Measurements from ENCODE around the gene MX2. TPM values are rescaled to one million over a fixed set of nuclear protein-coding genes. Genes with fewer than 3 reads are reported as not detected.
"Not testable (repeated sequence)": the region's sequence is repeated elsewhere in the genome, so short reads cannot be mapped to it uniquely, and the experiment has no call there.

Gene MX2, protein sequence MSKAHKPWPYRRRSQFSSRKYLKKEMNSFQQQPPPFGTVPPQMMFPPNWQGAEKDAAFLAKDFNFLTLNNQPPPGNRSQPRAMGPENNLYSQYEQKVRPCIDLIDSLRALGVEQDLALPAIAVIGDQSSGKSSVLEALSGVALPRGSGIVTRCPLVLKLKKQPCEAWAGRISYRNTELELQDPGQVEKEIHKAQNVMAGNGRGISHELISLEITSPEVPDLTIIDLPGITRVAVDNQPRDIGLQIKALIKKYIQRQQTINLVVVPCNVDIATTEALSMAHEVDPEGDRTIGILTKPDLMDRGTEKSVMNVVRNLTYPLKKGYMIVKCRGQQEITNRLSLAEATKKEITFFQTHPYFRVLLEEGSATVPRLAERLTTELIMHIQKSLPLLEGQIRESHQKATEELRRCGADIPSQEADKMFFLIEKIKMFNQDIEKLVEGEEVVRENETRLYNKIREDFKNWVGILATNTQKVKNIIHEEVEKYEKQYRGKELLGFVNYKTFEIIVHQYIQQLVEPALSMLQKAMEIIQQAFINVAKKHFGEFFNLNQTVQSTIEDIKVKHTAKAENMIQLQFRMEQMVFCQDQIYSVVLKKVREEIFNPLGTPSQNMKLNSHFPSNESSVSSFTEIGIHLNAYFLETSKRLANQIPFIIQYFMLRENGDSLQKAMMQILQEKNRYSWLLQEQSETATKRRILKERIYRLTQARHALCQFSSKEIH
- total RNA-seq: 1 to 10 TPM; 3.8 TPM
- long read RNA-seq, partial matches to known transcripts: 2 of 3 reads
- long read RNA-seq, other reads (novel, unspliced or antisense): 1 of 3 reads

DNA sequence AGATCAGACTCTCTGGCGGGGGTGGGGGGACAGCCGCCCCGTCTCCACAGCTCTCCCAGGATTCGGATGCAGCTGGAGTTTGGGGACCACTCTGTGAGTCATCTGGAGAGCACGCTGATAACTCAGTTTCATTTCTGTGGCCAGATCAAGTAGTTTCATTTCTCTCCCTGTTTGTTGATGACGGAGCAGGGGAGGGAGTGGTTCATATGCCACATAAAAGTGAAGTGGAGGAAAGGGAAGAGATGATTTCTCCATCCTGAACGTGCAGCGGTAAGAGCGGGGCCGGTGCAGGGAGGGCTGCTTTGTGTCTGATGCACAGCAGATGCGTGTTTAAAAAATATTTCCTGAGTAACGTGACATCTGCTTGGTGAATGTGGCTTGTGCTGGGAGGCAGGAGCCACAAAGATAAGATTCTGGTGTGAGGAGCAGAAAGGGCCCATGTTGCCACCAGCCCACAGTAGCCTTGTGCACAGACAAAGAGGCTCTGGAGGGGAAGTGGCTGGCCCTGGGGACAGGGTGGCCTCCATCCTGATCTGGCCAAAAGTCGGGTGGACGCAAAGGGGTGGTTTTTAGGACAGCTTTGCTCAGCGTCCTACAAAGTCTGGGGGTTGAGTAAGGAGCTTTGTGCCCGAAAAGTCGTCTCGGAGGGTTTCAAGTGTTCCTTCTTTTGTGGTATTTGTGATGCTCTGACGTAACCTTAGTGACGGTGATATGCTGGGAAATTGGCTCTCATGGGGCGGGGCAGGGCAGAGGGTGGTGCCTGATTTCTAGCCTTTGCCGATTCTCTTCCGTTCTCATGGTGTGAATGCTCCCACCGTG is at the start of gene MX2:
TSS of gene MX2 (plus strand) at position 242 of the 819 bp plus-strand sequence. CDS start 14,880 bp downstream, outside the sequence.
- intact Hi-C loops (cut with DNase I, micrococcal nuclease): no loop called here
- ATAC-seq: peak; percentile 62
- DNase-seq: peak; percentile 59 to 67

DNA sequence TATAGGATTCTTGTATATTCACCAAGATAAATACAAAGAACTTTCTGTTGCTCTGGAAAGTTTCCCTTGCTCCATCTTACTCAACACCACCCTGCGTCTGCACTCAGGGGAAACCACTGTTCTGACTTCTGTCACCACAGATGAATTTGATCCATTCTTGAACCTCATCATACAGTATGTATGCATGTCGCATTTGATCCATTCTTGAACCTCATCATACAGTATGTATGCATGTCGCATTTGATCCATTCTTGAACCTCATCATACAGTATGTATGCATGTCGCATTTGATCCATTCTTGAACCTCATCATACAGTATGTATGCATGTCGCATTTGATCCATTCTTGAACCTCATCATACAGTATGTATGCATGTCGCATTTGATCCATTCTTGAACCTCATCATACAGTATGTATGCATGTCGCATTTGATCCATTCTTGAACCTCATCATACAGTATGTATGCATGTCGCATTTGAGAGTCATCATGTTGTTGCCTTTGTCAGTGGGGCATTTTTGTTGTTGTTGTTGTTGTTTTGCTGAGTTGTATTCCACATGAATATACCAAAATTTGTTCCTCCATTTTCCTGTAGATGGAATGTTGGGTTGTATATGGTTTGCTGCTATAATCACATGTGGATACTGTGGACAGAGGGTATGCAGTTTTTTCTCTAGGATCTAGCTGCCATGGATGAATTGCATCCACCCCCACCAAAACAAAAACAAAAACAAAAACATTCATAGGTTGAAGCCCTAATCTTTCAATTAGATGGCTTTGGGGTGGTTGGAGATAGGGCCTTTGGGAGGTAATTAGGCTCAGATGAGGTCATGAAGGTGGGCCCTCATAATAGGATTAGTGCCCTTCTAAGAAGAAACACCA is 48.3 kb upstream of the MX2 start:
- DNase-seq; intact Hi-C loops (cut with DNase I, micrococcal nuclease); ATAC-seq: not testable (repeated sequence)

DNA sequence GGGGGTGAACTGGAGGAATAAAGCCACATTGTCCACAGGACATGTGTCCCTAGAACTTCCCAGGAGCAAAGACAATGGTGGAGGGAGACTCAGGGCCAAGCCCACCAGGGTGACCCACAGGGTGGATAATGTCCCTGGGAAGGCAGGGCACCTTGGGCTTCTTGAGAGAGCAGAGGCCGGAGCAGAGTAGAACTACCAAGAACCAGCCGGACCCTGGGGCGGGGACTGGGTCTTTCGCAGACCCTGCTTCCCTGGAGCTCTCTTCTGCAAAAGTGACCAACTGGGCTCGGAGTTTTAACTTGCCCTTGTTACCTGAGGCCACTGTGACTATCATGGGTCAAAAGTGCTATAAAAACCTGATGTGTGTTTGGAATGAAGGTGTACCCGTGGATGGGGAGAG is 46.1 kb upstream of the MX2 start:
- intact Hi-C loops (cut with DNase I, micrococcal nuclease): no loop called here
- ATAC-seq (no peak), DNase-seq (no peak)

DNA sequence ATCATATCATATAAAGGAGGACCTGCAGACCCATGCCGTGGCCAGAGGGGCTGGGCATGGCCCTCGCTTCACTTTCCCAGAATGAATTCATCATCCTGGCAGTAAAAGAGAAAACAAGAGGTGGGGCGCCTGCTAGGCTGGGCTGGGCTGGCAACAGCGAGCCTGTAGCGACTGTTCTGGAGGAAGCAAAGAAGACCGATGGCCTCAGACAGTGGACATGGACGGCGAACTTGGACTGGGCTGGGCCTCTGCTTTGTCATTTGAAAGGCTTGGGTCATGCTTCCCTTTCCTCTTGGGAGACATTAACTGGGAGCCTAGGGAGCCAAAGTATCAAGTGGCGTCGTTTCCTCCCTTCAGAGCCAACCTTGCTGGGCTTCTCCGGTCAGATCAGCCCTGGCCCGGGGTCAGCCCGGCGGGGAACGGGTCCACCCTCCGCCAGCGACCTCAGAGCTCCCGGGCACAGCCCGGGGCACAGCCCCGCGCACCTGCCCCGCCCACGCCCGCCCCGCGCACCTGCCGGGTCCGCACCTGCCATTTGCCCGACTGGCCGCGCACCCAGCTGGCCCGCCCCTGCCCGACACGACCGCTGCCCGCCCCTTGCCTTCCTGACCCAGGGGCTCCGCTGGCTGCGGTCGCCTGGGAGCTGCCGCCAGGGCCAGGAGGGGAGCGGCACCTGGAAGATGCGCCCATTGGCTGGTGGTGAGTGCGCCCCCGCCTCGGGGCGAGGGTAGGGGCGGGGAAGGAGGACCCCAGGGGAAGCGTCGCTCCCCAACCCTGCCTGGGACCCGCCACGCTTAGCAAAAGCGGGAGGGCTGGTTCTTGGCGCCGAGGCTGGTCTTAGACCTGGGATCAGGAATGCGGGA is 45.4 kb upstream of the MX2 start, which contains the start of gene FAM3B:
TSS of gene FAM3B (plus strand) at position 602 of the 863 bp plus-strand sequence. CDS start at position 681, 79 bp downstream.
- DNase-seq: peak in 1 of 2 donors; percentile 37
- intact Hi-C loops (cut with DNase I, micrococcal nuclease): no loop called here
- peak; percentile 59 for ATAC-seq

DNA sequence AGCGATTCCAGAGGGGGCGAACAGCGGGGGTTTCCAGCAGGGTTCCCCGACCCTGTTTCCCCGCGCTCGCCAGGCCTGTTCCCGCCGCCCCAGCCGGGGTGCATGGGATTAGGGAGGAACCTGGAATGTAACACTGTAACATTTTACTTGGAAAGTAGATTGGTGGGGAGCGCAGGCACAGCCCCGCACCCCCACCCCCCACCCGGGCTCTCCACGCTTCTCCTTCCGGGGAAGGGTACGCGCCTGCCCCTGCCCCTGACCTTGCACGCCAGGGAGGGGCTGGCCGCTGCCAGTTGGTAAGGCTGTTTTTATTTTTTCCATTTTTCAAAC is 44.8 kb upstream of the MX2 start:
- no peak for DNase-seq
- no peak for ATAC-seq
- intact Hi-C loops (cut with DNase I, micrococcal nuclease): no loop called here

DNA sequence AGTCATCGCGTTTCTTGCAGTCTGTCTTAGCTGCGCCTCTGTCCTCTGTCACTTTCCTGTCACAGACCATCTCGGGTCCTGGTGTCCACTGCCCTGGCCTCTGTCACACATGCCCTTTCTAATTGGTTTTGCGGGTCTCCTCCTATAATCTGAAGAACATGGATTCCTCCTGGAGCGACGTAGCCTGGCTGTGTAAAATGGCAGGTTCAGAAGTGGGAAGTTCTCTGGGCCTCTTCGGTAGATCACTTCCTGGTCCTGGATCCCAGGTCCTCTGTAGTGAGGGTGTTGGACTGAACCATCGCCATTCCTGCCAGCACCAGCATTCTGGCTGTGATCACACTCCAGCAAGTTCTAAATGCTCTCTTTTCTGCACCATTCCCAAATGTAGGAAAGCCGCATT is 44.4 kb upstream of the MX2 start:
- DNase-seq: no peak
- intact Hi-C loops (cut with DNase I, micrococcal nuclease): no loop called here
- no peak for ATAC-seq

DNA sequence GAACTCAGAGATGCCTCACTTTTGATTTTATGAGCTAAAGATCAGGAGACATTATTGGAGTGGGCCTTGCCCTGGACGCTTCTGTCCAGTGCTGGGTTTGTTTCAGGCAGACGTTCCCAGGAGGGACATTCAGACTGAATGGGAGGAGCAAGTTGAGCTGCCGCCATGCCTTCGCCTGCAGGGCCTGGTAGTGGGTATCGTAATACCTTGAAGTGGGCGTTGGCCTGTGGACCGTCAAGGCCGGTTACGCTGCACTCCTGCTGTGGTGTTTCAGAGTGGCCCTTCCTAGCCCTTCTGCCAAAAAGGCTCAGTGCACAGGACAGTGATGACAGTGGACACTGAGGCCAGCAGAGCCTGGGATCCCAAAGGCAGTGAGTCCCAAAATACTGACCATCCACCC is 43.6 kb upstream of the MX2 start:
- intact Hi-C loops (cut with DNase I, micrococcal nuclease): no loop called here
- DNase-seq (no peak), ATAC-seq (no peak)

DNA sequence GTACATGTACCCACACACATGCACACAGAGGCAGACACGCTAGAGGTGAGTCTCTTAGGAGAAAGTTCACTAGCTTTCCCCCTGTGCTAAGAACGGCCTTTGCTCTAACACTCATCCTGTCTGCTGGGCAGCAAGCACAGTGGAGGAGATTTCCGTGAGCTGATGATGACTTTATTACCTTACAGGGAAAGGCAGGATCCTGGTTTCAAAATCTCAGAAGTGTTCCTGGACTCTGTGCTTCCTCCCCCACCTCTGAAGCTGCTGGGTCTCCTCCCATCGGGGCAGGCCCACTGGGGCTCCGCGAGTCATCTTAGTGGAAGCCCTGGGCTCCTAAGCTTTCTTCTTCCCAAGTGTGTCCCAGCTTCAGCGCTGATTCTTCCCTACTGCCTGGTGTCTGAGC is 42.6 kb upstream of the MX2 start:
- DNase-seq (no peak), ATAC-seq (peak; percentile 88)
- intact Hi-C loops (cut with DNase I, micrococcal nuclease): no loop called here

DNA sequence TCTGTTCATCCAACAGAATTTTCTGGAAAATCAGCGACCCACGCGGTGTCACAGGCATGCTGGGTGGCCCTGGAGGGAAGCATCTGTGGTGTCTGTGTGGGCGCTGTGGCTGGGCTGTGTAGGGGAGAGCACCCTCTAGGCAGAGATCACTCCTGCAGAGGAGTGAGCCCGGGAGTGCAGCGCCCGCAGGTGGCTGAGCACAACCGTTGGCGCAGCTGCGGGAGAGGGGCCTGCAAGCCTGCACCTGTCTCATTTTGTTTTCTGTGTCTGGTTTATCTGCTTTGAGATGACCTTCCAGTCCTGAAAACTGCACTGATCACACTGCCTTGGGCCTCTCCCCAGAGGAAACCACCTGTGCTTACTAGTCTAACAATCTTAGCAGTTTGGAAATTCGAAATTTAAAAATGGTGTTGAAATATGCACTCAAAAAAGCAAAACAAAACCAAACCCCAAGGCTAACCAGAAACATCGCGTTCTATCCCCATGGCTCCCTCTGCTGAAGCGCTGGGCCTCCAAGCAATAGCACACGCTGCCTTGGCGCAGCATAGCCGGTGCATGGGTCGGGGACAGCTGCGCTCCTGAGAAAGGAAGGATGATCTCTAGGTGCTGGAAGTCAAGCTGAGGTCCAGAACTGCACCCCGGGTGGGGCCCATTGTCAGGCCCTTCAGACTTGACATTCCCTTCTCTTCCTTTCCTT is 40.5 kb upstream of the MX2 start:
- no peak for ATAC-seq
- DNase-seq: no peak
- intact Hi-C loops (cut with DNase I, micrococcal nuclease): no loop called here

DNA sequence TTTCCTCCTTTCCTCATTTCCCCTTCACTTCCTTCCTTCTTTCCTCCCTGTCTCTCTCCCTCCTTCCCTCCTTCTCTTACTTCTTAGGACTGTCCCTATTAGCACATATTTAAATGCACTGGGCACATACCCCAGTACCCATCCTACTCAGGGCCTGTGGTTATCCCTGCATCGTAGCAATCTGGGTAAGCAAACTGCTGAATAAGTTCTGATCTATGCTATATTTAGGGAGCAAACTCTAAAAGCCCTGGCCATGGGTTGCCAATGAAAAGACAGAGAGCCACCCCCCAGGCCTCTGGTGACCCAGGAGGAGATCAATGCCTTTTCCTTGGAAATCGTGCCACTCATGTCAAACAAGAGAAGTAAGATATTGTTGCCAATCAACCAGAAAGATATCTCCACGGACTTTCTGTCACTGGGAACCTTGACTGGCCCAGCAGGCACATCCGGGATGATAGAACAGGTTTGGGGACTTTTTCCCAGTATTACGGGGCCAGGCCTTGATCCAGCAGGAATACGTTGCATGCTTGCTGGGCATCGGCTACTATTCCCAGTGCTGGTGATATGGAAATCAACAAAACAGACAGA is 39.8 kb upstream of the MX2 start:
- ATAC-seq (no peak), DNase-seq (no peak)
- intact Hi-C loops (cut with DNase I, micrococcal nuclease): no loop called here

DNA sequence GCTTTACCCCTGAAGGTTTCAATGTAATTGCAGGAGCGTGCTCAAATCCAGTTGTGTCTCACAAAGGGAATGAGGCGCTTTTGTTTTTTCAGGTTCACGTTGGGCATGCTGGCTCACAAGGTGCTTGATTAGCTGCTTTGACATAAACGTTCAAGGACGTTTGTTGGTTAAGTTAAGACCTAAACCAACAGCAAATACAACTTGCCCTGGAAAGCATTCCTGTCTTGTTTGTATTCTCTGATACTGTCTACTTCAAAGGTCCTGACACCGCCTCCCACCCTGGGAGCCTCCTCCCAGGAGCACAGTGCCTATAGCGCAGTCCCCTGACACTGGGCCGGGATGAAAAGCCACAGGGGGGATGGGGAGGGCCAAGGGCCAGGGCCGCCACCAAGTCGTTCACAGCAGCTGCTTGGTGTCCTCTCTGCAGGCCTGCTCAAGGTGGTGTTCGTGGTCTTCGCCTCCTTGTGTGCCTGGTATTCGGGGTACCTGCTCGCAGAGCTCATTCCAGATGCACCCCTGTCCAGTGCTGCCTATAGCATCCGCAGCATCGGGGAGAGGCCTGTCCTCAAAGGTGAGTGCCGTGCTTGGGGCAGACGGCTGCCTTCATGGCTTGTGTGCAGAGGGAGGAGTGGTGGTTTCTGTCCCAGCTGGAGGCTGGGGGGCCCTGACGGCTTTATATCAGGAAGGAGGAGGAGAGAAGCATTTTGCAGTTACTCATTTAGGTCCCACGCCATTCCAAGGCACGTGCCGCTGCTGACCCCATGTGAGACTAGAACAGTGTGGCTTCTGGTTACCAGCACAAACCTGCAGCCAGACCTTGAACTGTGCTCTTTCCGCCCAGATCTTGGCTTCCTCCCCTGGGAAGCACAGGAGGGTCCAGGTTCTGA is 39.1 kb upstream of the MX2 start:
- intact Hi-C loops (cut with DNase I, micrococcal nuclease): no loop called here
- ATAC-seq (no peak), DNase-seq (no peak)

DNA sequence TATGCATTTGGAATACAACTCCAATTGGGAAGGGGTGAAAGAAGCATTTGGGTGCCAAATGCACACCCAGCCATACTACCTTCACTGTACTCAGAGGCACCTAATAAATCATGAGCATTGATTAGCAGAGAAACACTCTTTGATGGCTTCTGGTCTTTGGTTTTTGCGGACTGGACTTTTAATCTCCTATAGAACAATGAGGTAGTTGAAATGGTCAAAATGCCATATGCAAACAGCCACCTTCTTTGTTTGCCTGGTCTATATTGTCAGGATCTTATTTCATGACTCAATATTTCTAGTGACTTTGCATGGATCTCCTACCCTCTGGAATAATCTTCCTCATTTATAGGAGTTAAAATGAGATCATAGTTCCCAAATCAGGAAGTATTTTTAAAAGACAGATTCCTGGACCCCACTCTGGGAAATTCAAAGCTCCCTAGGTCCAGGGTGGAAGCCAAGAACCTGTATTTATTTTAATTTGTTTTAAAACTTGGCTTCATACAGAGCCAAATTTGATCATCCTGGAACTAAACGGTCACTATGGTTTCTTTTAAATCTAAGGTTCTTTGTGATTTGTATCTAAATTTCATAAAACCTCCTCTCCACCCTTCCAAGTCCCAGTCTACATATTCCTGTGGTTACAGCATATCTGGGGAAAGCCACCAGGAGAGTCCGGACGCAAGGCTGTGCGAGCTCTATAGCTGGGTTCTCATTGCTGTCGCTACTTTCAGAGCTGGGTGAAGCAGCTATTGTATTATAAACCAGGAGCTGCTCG is 36.5 kb upstream of the MX2 start:
- DNase-seq: no peak
- intact Hi-C loops (cut with DNase I, micrococcal nuclease): no loop called here
- no peak for ATAC-seq

DNA sequence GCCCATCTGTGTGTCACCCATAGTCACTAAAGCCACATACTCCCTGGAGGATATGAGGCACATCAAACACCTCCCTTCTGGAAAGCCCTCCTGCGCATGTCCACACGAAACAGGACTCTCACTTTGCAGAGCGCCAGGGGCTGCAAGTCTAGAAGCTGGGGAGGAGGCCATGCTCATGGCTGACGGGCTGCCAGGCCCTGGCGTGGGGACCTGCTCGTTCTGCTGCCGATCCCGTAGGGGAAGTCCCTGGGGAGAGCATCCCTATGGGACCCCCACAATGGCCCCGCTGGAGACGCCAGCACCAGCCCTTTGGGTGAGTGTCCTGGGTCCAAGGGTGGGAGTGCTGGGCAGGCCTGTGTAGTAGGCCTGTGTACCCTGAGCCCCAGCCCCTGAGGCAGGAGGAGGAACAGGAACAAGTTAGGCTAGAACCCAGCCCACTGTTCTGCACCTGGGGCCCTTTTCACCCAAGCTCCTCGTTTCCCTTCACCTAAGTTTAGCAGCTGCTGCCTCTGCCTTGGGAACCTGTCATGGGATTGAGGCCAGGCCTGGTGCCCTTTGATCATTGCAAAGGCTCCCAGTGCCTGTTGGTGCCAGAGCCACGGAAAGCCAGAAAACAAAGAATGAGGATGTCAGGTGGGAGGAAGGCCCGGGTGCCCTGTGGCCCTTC is 35.3 kb upstream of the MX2 start:
- ATAC-seq (peak; percentile 48), DNase-seq (no peak)
- intact Hi-C loops (cut with DNase I, micrococcal nuclease): no loop called here

DNA sequence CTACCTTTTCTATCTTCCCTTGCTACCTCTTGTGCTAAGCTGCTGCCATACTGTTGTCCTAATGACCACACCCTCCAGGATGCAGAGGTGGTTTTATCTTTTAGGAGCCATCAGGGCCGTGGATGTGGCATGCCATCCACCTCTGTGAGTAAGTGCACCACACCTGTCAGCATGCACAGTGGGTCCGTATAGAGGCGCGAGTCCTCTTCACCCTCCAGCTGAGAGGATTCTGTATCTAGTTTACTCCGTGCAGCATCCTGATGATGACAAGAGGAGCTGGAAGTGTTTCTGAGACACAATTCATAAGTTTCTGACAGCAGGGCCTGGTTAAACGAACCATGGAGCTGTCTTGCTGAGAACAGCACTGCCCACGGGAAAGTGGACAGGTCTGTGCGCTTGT is 34.1 kb upstream of the MX2 start:
- no peak for ATAC-seq

More for the DNA sequence above, 34.1 kb upstream of the MX2 start:
- DNase-seq: no peak
- intact Hi-C loops (cut with DNase I, micrococcal nuclease): no loop called here

Data from left colon (tissue), 2 donors.